ENCODE data around the gene PREX1.
"Not testable (repeated sequence)": the region's sequence is repeated elsewhere in the genome, so short reads cannot be mapped to it uniquely, and the experiment has no call there.

PREX1 gene

GRCh38 chr20:48847498-48848205, 19.9 kb upstream of the PREX1 start:
- DNase-seq = no peak

- no peak for DNase-seq
Measured at GRCh38 chr20:48846516-48847492, 19.0 kb upstream of the PREX1 start.

DNA sequence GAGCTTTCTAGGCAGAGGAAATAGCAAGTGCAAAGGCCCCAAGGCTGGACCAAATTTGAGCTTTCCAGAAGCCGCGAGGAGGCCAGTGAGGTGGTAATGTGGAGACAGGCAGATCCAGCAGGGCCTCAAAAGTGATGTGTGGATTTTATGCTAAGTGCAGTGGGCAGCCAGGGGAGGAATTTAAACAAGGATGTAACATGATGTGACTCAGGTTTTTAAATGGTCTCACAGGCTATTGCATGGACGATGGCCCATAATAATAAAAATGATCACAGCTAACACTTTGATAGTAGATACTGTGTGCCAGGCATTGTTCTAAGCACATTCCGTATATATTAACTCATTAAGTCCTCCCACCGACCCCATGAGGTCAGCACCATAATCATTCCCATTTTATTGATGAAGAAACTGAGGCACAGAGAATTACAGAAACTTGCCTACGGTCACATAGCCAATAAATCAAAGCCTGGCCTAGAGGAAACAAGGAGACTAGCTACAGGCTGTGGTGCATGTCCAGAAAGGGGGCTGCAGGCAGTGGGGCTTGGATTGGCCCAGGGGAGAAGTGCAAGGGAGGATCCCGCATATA, 18.0 kb upstream of the PREX1 start:
- no peak for DNase-seq

GRCh38 chr20:48844996-48845395, 17.2 kb upstream of the PREX1 start:
- no peak for DNase-seq

GRCh38 chr20:48843896-48844295, 16.1 kb upstream of the PREX1 start:
- DNase-seq = not testable (repeated sequence)

DNA sequence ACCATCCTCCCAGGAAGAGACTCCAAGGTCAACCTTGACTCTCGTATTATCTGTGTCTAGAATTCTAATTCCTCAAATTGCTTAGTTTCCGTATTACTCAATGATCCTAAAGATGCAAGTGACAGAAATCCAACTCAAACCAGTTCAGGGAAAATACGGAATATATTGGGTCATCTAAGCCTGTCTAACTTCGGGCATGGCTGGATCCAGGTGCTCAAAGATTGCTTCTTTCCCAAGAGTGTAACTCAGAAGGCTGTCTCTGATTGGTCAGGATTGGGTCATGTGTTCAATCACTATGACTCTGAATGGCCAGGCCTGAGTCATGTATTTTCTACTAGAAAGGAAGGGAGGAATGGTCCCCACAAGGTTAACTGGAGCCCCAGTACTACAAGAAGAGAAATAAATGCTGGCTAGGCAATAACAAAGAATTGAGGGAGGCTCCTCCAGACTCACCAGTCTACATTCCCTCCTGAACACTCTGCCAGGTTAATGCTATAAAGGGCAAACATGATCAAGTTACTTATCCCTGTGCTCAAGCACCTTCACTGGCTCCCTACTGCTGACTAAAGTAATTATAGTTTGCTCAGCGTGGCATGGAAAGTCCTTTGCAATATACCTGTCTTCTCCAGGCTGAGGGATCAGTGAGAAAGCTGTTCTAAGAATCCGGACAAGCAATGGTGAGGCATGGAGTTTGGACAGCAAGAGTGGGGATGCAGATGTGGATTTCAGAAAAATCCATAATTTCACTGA, 15.4 kb upstream of the PREX1 start:
- no peak for DNase-seq

- DNase-seq = peak; percentile 91
Measured at GRCh38 chr20:48841875-48842529, 14.2 kb upstream of the PREX1 start.

DNA sequence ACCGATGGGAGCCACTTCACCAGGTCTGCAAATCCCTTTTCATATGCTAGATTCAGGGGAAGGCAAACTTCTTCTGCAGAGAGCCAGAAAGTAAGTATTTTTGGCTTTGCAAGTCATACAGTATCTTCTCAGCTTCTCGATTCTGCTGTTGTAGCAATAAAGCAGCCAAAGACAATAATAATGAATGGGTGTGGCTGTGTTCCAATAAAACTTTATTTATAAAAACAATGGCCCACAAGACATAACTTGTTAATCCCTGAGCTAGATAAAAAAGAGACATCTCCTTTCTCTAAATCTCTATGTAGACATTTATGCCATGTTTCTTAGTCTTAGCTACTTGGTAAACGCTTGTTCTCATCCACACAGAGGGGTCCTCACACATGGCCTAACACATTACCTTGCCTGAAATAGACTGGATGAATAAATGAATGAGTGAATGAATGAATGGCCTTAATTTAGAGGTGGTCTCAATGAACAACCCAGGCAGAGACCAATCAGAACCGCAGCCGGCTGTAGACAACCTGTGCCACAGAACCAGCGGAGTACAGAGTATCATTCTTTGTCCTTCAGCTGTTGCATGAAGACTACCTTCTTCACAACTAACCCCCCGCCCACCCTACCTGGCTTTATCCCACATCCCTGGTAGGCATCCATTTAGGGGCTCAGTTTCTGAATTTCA, 13.5 kb upstream of the PREX1 start:
- DNase-seq = no peak

DNA sequence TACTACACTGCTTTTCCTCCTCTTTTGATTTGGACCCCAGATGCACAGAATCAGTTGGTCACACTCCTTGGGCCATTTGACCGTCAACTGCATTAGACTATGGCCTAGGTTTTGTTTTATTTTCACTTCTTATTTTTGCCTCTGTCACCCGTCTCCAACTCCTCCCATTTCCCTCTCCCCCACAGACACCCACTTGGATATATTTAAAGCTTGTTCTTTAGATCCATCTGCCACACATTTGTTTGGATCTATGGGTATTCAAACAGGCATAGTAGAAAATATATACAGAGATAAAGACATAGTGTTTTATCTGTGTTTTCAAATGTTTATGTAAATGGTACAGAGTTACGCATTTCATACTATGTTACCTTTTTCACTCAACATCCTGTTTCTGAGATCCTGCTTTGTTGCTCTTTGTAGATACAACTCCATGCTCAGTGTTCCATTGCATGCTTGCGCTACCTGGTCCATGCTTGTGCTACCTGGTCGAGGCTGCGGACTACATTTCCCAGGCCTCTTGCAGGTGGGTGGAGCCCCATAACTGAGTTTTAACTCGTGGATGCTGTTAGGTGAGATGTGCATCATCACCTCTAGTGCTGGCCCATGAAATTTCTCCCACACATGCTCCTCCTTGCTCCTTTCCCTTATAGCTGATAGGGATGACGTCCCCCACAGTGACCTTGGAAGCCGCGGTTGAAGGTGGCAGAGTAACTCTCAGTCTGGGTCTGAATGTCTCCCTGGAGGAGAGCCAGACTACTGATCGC, 11.5 kb upstream of the PREX1 start:
- no peak for DNase-seq

GRCh38 chr20:48837014-48837413, 9.2 kb upstream of the PREX1 start:
- no peak for DNase-seq

DNA sequence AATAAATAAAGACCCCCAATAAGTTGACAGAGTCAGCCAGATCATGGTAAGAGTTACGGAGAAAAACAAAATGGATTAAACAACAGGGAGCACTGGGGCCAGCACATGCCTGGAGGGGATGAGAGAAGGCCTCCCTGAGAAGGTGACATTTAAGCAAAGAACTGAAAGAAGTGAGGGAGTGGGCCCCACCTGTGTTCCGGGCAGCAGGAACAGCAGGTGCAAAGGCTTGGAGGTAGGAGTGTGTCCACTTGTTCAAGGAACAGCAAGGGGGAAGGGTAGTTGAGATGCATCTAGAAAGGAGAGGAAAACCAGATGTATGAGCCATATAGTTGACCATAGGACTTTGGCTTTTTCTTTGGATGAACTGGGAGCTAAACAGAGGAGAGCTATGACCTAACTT, 7.6 kb upstream of the PREX1 start:
- DNase-seq = no peak

GRCh38 chr20:48834278-48834677, 6.5 kb upstream of the PREX1 start:
- DNase-seq = no peak

GRCh38 chr20:48832405-48832730, 4.6 kb upstream of the PREX1 start:
- no peak for DNase-seq

- DNase-seq = peak; percentile 44
Measured at GRCh38 chr20:48831718-48832404, 4.1 kb upstream of the PREX1 start.

DNA sequence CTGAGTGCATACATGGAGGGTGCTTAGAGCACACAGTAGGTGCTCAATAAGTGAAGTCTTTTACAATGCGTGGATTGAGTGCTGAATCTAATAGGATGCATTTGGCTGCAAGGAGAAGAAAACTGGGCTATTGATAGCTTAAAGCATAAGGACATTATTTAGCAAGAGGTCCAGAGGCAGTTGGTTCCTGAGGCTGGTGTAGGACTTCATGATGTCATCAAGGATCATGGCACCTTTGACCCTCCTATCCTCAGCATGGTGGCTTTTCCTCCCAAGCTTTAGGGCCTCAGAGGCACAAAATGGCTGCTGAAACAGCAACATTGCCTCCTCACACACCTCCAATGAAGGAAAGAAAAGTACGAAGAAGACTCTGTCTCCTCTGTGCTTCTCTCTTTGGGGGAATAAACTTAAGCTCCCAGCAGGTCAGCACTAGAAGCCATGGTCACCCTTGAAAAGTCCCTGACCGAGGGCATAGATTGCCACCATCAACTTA, 3.1 kb upstream of the PREX1 start:
- DNase-seq = no peak

- no peak for DNase-seq
Measured at GRCh38 chr20:48829940-48830339, 2.1 kb upstream of the PREX1 start.

- no peak for DNase-seq
Measured at GRCh38 chr20:48828734-48829460, 1.1 kb upstream of the PREX1 start.

DNA sequence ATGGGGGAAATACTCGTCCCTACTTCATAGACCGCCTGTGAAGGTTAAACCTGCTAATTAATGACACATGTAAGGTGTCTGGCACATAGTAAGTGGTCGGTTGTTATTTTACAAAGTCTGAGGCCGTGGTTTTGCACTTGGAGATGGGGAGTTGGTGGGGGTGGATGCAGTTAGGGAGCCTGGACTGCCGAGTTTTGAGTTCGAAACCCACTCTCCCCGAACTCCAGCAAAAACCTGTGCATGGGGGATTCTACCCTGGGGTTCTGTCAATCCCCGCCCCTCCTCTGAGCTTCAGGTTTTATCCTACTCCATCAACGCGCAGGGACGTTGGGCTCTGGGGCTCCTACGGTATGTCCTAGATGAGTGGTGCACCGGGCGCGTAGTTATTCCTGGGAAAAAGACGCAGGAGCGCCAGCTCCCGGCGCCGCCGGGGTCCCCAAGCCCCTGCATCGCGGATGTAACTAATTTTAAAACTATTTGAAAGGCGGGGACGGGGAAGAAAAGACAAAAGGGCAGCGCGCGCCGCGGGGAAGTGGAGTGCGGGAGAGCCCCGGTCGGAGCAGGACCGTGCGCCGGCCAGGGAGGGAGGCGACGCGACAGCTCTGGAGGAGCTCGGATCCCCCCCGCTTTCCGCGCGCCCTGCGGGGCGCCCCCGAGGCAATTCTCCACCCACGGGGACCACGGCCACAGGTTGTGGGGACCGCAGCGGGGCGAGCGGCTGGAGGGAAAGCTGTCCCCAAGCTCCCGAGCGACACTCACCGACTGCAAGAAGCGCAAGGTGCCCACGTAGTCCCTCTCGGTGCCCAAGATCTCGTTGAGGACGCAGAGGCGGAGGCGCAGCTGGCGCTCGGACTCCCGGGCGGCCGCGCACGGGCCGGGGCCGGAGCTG, 672 bp downstream of the PREX1 start:
- peak; percentile 47 for DNase-seq

All from fibroblast of skin of abdomen (primary cell).